Measurements from ENCODE around the gene CFB.
"Not testable (repeated sequence)": the region's sequence is repeated elsewhere in the genome, so short reads cannot be mapped to it uniquely, and the experiment has no call there.

DNA sequence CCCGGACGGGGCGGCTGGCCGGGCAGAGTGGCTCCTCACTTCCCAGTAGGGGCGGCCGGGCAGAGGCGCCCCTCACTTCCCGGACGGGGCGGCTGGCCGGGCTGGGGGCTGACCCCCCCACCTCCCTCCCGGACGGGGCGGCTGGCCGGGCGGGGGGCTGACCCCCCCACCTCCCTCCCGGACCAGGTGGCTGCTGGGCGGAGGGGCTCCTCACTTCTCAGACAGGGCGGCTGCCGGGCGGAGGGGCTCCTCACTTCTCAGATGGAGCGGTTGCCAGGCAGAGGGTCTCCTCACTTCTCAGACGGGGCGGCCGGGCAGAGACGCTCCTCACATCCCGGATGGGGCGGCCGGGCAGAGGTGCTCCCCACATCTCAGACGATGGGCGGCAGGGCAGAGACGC is 13.8 kb upstream of the CFB start:
- TF ChIP-seq, protein P1, sequence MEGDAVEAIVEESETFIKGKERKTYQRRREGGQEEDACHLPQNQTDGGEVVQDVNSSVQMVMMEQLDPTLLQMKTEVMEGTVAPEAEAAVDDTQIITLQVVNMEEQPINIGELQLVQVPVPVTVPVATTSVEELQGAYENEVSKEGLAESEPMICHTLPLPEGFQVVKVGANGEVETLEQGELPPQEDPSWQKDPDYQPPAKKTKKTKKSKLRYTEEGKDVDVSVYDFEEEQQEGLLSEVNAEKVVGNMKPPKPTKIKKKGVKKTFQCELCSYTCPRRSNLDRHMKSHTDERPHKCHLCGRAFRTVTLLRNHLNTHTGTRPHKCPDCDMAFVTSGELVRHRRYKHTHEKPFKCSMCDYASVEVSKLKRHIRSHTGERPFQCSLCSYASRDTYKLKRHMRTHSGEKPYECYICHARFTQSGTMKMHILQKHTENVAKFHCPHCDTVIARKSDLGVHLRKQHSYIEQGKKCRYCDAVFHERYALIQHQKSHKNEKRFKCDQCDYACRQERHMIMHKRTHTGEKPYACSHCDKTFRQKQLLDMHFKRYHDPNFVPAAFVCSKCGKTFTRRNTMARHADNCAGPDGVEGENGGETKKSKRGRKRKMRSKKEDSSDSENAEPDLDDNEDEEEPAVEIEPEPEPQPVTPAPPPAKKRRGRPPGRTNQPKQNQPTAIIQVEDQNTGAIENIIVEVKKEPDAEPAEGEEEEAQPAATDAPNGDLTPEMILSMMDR (conservative IDR thresholded peaks at IDR 0.05; ENCODE audit: low read depth, low read length), result not testable (repeated sequence)
- not testable (repeated sequence) for TF ChIP-seq EZH2 (IDR thresholded peaks at IDR 0.05; ENCODE audit: borderline replicate concordance, low read depth, low read length, poor library complexity, severe bottlenecking)

Data from A673 (cell line).